ENCODE results near the gene TPO. TPM values are rescaled to one million over a fixed set of nuclear protein-coding genes. Genes with fewer than 3 reads are reported as not detected.
"Not testable (repeated sequence)": the region's sequence is repeated elsewhere in the genome, so short reads cannot be mapped to it uniquely, and the experiment has no call there.

The TPO gene
- polyA plus RNA-seq, 4 donors = 0.34 to 1.7 (median 1.4) TPM; not detected in 1

DNA sequence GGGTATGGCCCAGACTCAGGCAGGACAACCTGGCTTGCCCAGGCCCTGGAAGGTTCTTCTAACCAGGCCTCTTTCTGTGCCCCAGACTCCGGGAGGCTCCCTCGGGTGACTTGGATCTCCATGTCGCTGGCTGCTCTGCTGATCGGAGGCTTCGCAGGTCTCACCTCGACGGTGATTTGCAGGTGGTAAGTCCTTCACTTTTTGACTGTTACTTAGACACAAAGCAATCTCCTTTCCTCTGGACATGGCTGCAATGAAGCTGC lies 103.5 kb downstream of the TPO start:
- Histone ChIP-seq H3K36me3 (ENCODE audit: control insufficient read depth in 3 of 3, insufficient read depth in 2 of 3, low read depth in 1 of 3, low read length in 3 of 3) (no peaks in the 10 kb centered on the region), H3K27me3 (ENCODE audit: control insufficient read depth in 3 of 3, insufficient read depth in 3 of 3, low read length in 3 of 3) (peaks cover 0 to 3% (median 0%) of the 10 kb centered on the region in 3 donors), H3K4me3 (ENCODE audit: low read depth in 1 of 3, low read length in 3 of 3) (no peak overlapping the region), H3K27ac (ENCODE audit: low read depth in 1 of 3, low read length in 2 of 3) (no peak overlapping the region), H3K4me1 (ENCODE audit: control insufficient read depth in 3 of 3, insufficient read depth in 2 of 3, low read depth in 1 of 3, low read length in 2 of 3) (peaks cover 0 to 4% (median 0%) of the 10 kb centered on the region in 3 donors), H3K9me3 (ENCODE audit: control insufficient read depth in 2 of 2, insufficient read depth in 1 of 2, low read depth in 1 of 2, low read length in 1 of 2) (no peaks in the 10 kb centered on the region)
- 89 to 94% (median 91%) methylated on average over 7 of the region's 7 CpGs for WGBS, 3 donors
- FAIRE-seq (no peak), DNase-seq (no peak)

DNA sequence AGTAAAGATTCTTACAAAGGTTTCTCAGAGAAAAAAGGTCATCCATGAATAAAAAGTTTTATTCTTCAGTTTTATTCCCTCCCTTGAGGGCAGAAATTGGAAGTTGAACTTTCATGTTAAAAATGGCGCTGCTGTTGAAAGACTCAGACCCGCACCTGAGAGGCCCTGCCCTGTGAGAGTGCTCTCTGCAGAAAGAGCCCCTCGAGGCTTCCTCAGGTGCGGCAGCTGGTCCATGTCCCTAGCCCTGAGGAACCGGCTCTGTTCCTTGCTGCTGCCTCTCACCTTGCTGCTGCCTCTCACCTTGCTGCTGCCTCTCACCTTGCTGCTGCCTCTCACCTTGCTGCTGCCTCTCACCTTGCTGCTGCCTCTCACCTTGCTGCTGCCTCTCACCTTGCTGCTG lies 104.0 kb downstream of the TPO start:
- not testable (repeated sequence) for H3K4me3 ChIP-seq (ENCODE audit: low read depth in 1 of 3, low read length in 3 of 3); H3K27me3 ChIP-seq (ENCODE audit: control insufficient read depth in 3 of 3, insufficient read depth in 3 of 3, low read length in 3 of 3); FAIRE-seq; H3K36me3 ChIP-seq (ENCODE audit: control insufficient read depth in 3 of 3, insufficient read depth in 2 of 3, low read depth in 1 of 3, low read length in 3 of 3); DNase-seq; H3K4me1 ChIP-seq (ENCODE audit: control insufficient read depth in 3 of 3, insufficient read depth in 2 of 3, low read depth in 1 of 3, low read length in 2 of 3); H3K9me3 ChIP-seq (ENCODE audit: control insufficient read depth in 2 of 2, insufficient read depth in 1 of 2, low read depth in 1 of 2, low read length in 1 of 2); H3K27ac ChIP-seq (ENCODE audit: low read depth in 1 of 3, low read length in 2 of 3)
- 70 to 78% (median 72%) methylated on average over 5 of the region's 5 CpGs for WGBS, 3 donors

DNA sequence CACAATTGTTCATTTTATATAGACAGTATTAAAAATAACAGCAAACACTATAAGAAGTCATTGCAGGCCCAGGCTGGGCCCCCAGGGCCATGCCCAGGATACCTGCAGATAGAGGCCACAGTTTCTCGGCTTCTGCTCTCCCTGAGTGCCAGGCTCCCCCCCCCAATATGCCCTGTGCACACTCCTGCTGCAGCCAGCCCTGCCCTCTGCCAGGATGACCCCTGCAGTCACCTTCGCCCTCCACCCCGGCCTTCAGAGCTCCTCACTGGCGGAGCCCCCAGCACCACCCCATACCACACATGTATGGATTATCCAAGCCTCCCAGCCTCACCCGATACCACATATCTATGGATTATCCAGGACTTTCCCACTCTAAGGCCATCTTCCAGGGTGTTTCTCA lies 104.5 kb downstream of the TPO start:
- peaks cover 0 to 3% (median 0%) of the 10 kb centered on the region in 3 donors for H3K27me3 ChIP-seq (ENCODE audit: control insufficient read depth in 3 of 3, insufficient read depth in 3 of 3, low read length in 3 of 3)
- H3K4me1 ChIP-seq (ENCODE audit: control insufficient read depth in 3 of 3, insufficient read depth in 2 of 3, low read depth in 1 of 3, low read length in 2 of 3) = peaks cover 0 to 4% (median 0%) of the 10 kb centered on the region in 3 donors
- 85 to 92% (median 88%) methylated on average over 5 of the region's 5 CpGs for WGBS, 3 donors
- no peaks in the 10 kb centered on the region for H3K9me3 ChIP-seq (ENCODE audit: control insufficient read depth in 2 of 2, insufficient read depth in 1 of 2, low read depth in 1 of 2, low read length in 1 of 2)
- H3K27ac ChIP-seq (ENCODE audit: low read depth in 1 of 3, low read length in 2 of 3) = no peak overlapping the region
- H3K36me3 ChIP-seq (ENCODE audit: control insufficient read depth in 3 of 3, insufficient read depth in 2 of 3, low read depth in 1 of 3, low read length in 3 of 3) = no peaks in the 10 kb centered on the region
- H3K4me3 ChIP-seq (ENCODE audit: low read depth in 1 of 3, low read length in 3 of 3) = no peak overlapping the region
- DNase-seq (no peak), FAIRE-seq (no peak)

- Histone ChIP-seq H3K27ac (ENCODE audit: low read depth in 1 of 3, low read length in 2 of 3) (no peak overlapping the region), H3K4me3 (ENCODE audit: low read depth in 1 of 3, low read length in 3 of 3) (no peak overlapping the region), H3K9me3 (ENCODE audit: control insufficient read depth in 2 of 2, insufficient read depth in 1 of 2, low read depth in 1 of 2, low read length in 1 of 2) (no peaks in the 10 kb centered on the region), H3K4me1 (ENCODE audit: control insufficient read depth in 3 of 3, insufficient read depth in 2 of 3, low read depth in 1 of 3, low read length in 2 of 3) (peaks cover 0 to 4% (median 0%) of the 10 kb centered on the region in 3 donors), H3K36me3 (ENCODE audit: control insufficient read depth in 3 of 3, insufficient read depth in 2 of 3, low read depth in 1 of 3, low read length in 3 of 3) (no peaks in the 10 kb centered on the region), H3K27me3 (ENCODE audit: control insufficient read depth in 3 of 3, insufficient read depth in 3 of 3, low read length in 3 of 3) (peaks cover 0 to 3% (median 0%) of the 10 kb centered on the region in 3 donors)
- DNase-seq = no peak
- 59 to 70% (median 66%) methylated on average over 3 of the region's 3 CpGs for WGBS, 3 donors
- no peak for FAIRE-seq
These were observed 105.1 kb downstream of the TPO start for GRCh38 chr2:1518331-1518803.

- FAIRE-seq (no peak), DNase-seq (no peak)
- no peak overlapping the region for H3K4me3 ChIP-seq (ENCODE audit: low read depth in 1 of 3, low read length in 3 of 3)
- no peaks in the 10 kb centered on the region for H3K9me3 ChIP-seq (ENCODE audit: control insufficient read depth in 2 of 2, insufficient read depth in 1 of 2, low read depth in 1 of 2, low read length in 1 of 2)
- no peak overlapping the region for H3K27ac ChIP-seq (ENCODE audit: low read depth in 1 of 3, low read length in 2 of 3)
- no peaks in the 10 kb centered on the region for H3K36me3 ChIP-seq (ENCODE audit: control insufficient read depth in 3 of 3, insufficient read depth in 2 of 3, low read depth in 1 of 3, low read length in 3 of 3)
- peaks cover 0 to 3% (median 0%) of the 10 kb centered on the region in 3 donors for H3K27me3 ChIP-seq (ENCODE audit: control insufficient read depth in 3 of 3, insufficient read depth in 3 of 3, low read length in 3 of 3)
- WGBS, 3 donors = 32 to 50% (median 37%) methylated on average over 10 of the region's 10 CpGs
- H3K4me1 ChIP-seq (ENCODE audit: control insufficient read depth in 3 of 3, insufficient read depth in 2 of 3, low read depth in 1 of 3, low read length in 2 of 3) = peaks cover 0 to 4% (median 0%) of the 10 kb centered on the region in 3 donors
These were observed 105.7 kb downstream of the TPO start for GRCh38 chr2:1518867-1519530.

GRCh38 chr2:1521191-1521877 lies 108.1 kb downstream of the TPO start:
- 75 to 84% (median 80%) methylated on average over 20 to 21 of the region's 21 CpGs for WGBS, 3 donors
- H3K4me1 ChIP-seq (ENCODE audit: control insufficient read depth in 3 of 3, insufficient read depth in 2 of 3, low read depth in 1 of 3, low read length in 2 of 3) = peaks cover 0 to 4% (median 0%) of the 10 kb centered on the region in 3 donors
- DNase-seq (no peak), FAIRE-seq (no peak)
- H3K9me3 ChIP-seq (ENCODE audit: control insufficient read depth in 2 of 2, insufficient read depth in 1 of 2, low read depth in 1 of 2, low read length in 1 of 2) = no peaks in the 10 kb centered on the region
- no peaks in the 10 kb centered on the region for H3K36me3 ChIP-seq (ENCODE audit: control insufficient read depth in 3 of 3, insufficient read depth in 2 of 3, low read depth in 1 of 3, low read length in 3 of 3)
- no peak overlapping the region for H3K4me3 ChIP-seq (ENCODE audit: low read depth in 1 of 3, low read length in 3 of 3)
- no peaks in the 10 kb centered on the region for H3K27me3 ChIP-seq (ENCODE audit: control insufficient read depth in 3 of 3, insufficient read depth in 3 of 3, low read length in 3 of 3)
- H3K27ac ChIP-seq (ENCODE audit: low read depth in 1 of 3, low read length in 2 of 3) = no peak overlapping the region

- Histone ChIP-seq H3K27me3 (ENCODE audit: control insufficient read depth in 3 of 3, insufficient read depth in 3 of 3, low read length in 3 of 3) (no peaks in the 10 kb centered on the region), H3K4me3 (ENCODE audit: low read depth in 1 of 3, low read length in 3 of 3) (no peak overlapping the region), H3K36me3 (ENCODE audit: control insufficient read depth in 3 of 3, insufficient read depth in 2 of 3, low read depth in 1 of 3, low read length in 3 of 3) (no peaks in the 10 kb centered on the region), H3K27ac (ENCODE audit: low read depth in 1 of 3, low read length in 2 of 3) (no peak overlapping the region), H3K9me3 (ENCODE audit: control insufficient read depth in 2 of 2, insufficient read depth in 1 of 2, low read depth in 1 of 2, low read length in 1 of 2) (no peaks in the 10 kb centered on the region), H3K4me1 (ENCODE audit: control insufficient read depth in 3 of 3, insufficient read depth in 2 of 3, low read depth in 1 of 3, low read length in 2 of 3) (peaks cover 0 to 4% (median 0%) of the 10 kb centered on the region in 3 donors)
- DNase-seq (no peak), FAIRE-seq (no peak)
- 80 to 84% (median 83%) methylated on average over 26 of the region's 26 CpGs for WGBS, 3 donors
These were observed 108.9 kb downstream of the TPO start for GRCh38 chr2:1521878-1522830.

All from small intestine (tissue), 7 donors.